Spinal cord (tissue), 10 donors: Measurements from ENCODE around the gene CD96. TPM values are rescaled to one million over a fixed set of nuclear protein-coding genes. Genes with fewer than 3 reads are reported as not detected.

Experiments
- DNase-seq, 6 donors: peaks; one replicate each; pipeline versions ENCODE4 v3.0.0 to v3.0.0-alpha.2; 2013 to 2015; ENCODE audit warnings: low spot score in 6 of 6, low read depth in 4 of 6
- H3K27ac ChIP-seq: one replicate; pipeline ENCODE4 v1.5.1; 2013; ENCODE audit warnings: low read depth, low read length, control low read depth
- H3K27me3 ChIP-seq: one replicate; pipeline ENCODE4 v1.6.1; 2013; ENCODE audit warnings: low read length; ENCODE audit not compliant: control insufficient read depth, insufficient read depth
- H3K36me3 ChIP-seq: one replicate; pipeline ENCODE4 v1.6.1; 2013; ENCODE audit warnings: low read length; ENCODE audit not compliant: control insufficient read depth, insufficient read depth
- H3K4me1 ChIP-seq: one replicate; pipeline ENCODE4 v1.6.1; 2013; ENCODE audit warnings: low read length; ENCODE audit not compliant: control insufficient read depth, insufficient read depth
- H3K4me3 ChIP-seq: one replicate; pipeline ENCODE4 v1.5.1; 2013; ENCODE audit warnings: low read depth, low read length, control low read depth
- H3K9me3 ChIP-seq: one replicate; pipeline ENCODE4 v1.6.1; 2013; ENCODE audit warnings: low read length; ENCODE audit not compliant: control insufficient read depth, insufficient read depth
- WGBS: methylation state at CpG from one replicate; pipeline ENCODE4 v1.1.5; 2013; ENCODE audit warnings: missing lambda C conversion rate; ENCODE audit not compliant: insufficient coverage; 5-methylcytosine and 5-hydroxymethylcytosine counted together
- polyA plus RNA-seq, 2 donors: library from polyadenylated mRNA; unstranded; fragments of 120-200 nt; gene quantifications; one replicate each; pipeline ENCODE4 v1.2.1, GENCODE V29; 2013; ENCODE audit not compliant: insufficient read length in 2 of 2
- total RNA-seq, 2 donors: library from RNA; depleted of rRNA in 1 of 2; stranded (reverse); fragments of 120-200 nt in 1 of 2; fragments of >200 nt in 1 of 2; gene quantifications; one replicate each; pipeline versions ENCODE4 v1.2.3 to v1.2.4, GENCODE V29; 2013 to 2014
- donor health status: healthy.

Gene CD96
- total and polyA plus RNA-seq, 4 donors = 0.28 to 0.59 (median 0.32) TPM

- Histone ChIP-seq H3K4me1 (no peaks in the 10 kb centered on the region), H3K27me3 (no peaks in the 10 kb centered on the region), H3K4me3 (no peak overlapping the region), H3K9me3 (no peaks in the 10 kb centered on the region), H3K27ac (no peak overlapping the region), H3K36me3 (no peaks in the 10 kb centered on the region)
- DNase-seq = no peak
- WGBS = 88% methylated on average over 1 of the region's 2 CpGs
Measured at GRCh38 chr3:111653766-111654165, 111.8 kb downstream of the CD96 start.

GRCh38 chr3:111662012-111662411 lies 120.0 kb downstream of the CD96 start:
- no peak overlapping the region for H3K27ac ChIP-seq
- 100% methylated on average over 2 of the region's 3 CpGs for WGBS
- DNase-seq = no peak
- no peaks in the 10 kb centered on the region for H3K27me3 ChIP-seq
- H3K36me3 ChIP-seq = no peaks in the 10 kb centered on the region
- peaks cover 6% of the 10 kb centered on the region for H3K9me3 ChIP-seq
- H3K4me3 ChIP-seq = no peak overlapping the region
- H3K4me1 ChIP-seq = no peaks in the 10 kb centered on the region

GRCh38 chr3:111662907-111663306 lies 120.9 kb downstream of the CD96 start:
- H3K27ac ChIP-seq = no peak overlapping the region
- H3K4me1 ChIP-seq = no peaks in the 10 kb centered on the region
- H3K4me3 ChIP-seq = no peak overlapping the region
- DNase-seq = no peak
- H3K9me3 ChIP-seq = peaks cover 6% of the 10 kb centered on the region
- no peaks in the 10 kb centered on the region for H3K27me3 ChIP-seq
- H3K36me3 ChIP-seq = no peaks in the 10 kb centered on the region
- 89% methylated on average over 2 of the region's 3 CpGs for WGBS

GRCh38 chr3:111666041-111666735 lies 124.2 kb downstream of the CD96 start:
- Histone ChIP-seq H3K27me3 (no peaks in the 10 kb centered on the region), H3K4me1 (no peaks in the 10 kb centered on the region), H3K36me3 (no peaks in the 10 kb centered on the region), H3K27ac (no peak overlapping the region), H3K9me3 (peaks cover 6% of the 10 kb centered on the region), H3K4me3 (no peak overlapping the region)
- no peak for DNase-seq
- WGBS = no CpG with 5 or more reads among the region's 4 CpGs

- no peaks in the 10 kb centered on the region for H3K36me3 ChIP-seq
- DNase-seq = no peak
- WGBS = no CpG with 5 or more reads among the region's 5 CpGs
- no peak overlapping the region for H3K27ac ChIP-seq
- H3K9me3 ChIP-seq = peaks cover under 1% of the 10 kb centered on the region
- H3K4me1 ChIP-seq = no peaks in the 10 kb centered on the region
- no peaks in the 10 kb centered on the region for H3K27me3 ChIP-seq
- no peak overlapping the region for H3K4me3 ChIP-seq
Measured at GRCh38 chr3:111667170-111667569, 125.2 kb downstream of the CD96 start.

- DNase-seq = no peak
- 44% methylated on average over 2 of the region's 5 CpGs for WGBS
- H3K27ac ChIP-seq = no peak overlapping the region
- H3K4me1 ChIP-seq = no peaks in the 10 kb centered on the region
- H3K27me3 ChIP-seq = no peaks in the 10 kb centered on the region
- no peaks in the 10 kb centered on the region for H3K36me3 ChIP-seq
- H3K4me3 ChIP-seq = no peak overlapping the region
- no peaks in the 10 kb centered on the region for H3K9me3 ChIP-seq
Measured at GRCh38 chr3:111667621-111668239, 125.7 kb downstream of the CD96 start.

- Histone ChIP-seq H3K9me3 (no peaks in the 10 kb centered on the region), H3K4me3 (no peak overlapping the region)
Measured at GRCh38 chr3:111668326-111668725, 126.3 kb downstream of the CD96 start.

GRCh38 chr3:111668888-111669488 lies 127.0 kb downstream of the CD96 start:
- DNase-seq = peak in 2 of 6 donors; percentile 74 to 89
- H3K36me3 ChIP-seq = no peaks in the 10 kb centered on the region
- H3K4me3 ChIP-seq = no peak overlapping the region
- no peaks in the 10 kb centered on the region for H3K9me3 ChIP-seq
- no peak overlapping the region for H3K27ac ChIP-seq
- peaks cover 2% of the 10 kb centered on the region for H3K27me3 ChIP-seq
- peaks cover 4% of the 10 kb centered on the region for H3K4me1 ChIP-seq
- 50% methylated on average over 1 of the region's 5 CpGs for WGBS

More at GRCh38 chr3:111668326-111668725, 126.3 kb downstream of the CD96 start:
- Histone ChIP-seq H3K27ac (no peak overlapping the region), H3K27me3 (peaks cover 2% of the 10 kb centered on the region), H3K36me3 (no peaks in the 10 kb centered on the region), H3K4me1 (no peaks in the 10 kb centered on the region)
- DNase-seq = no peak

GRCh38 chr3:111669926-111670630 lies 128.1 kb downstream of the CD96 start:
- Histone ChIP-seq H3K36me3 (no peaks in the 10 kb centered on the region), H3K4me1 (peaks cover 9% of the 10 kb centered on the region), H3K27ac (no peak overlapping the region), H3K9me3 (no peaks in the 10 kb centered on the region), H3K4me3 (no peak overlapping the region), H3K27me3 (peaks cover 2% of the 10 kb centered on the region)
- no peak for DNase-seq
- 87% methylated on average over 5 of the region's 7 CpGs for WGBS
